AG04449 (cell line): Measurements from ENCODE around the gene ZMIZ1.

Experiments used
- CTCF ChIA-PET: fragments of 350-600 bp; formaldehyde crosslinking; extraction: SDS; loops from one replicate; lab custom pipeline; 2021; ENCODE audit warnings: antibody characterized with exemption; lab: Yijun Ruan, JAX
- POLR2A ChIA-PET: fragments of 400-600, 350-600 bp; formaldehyde crosslinking; extraction: SDS; loops from one replicate; lab custom pipeline; 2020; ENCODE audit warnings: antibody characterized with exemption, inconsistent platforms; lab: Yijun Ruan, JAX
- DNase-seq: peaks from one replicate; pipeline ENCODE4 v3.0.0-alpha.2; 2010; ENCODE audit warnings: low read depth, low spot score
- H3K4me3 ChIP-seq: 2 replicates; pipeline ENCODE4 v1.5.1; 2011; ENCODE audit warnings: low read depth, mild to moderate bottlenecking, control low read depth, low read length
- CTCF ChIP-seq: IDR thresholded peaks from one replicate; pipeline ENCODE4 v1.5.1; 2011; ENCODE audit warnings: mild to moderate bottlenecking, moderate library complexity, low read length, control low read depth, inconsistent platforms; ENCODE audit not compliant: insufficient read depth; ENCODE audit errors: missing control alignments

The ZMIZ1 gene

GRCh38 chr10:79259834-79260233 is 191.1 kb downstream of the ZMIZ1 start:
- ChIA-PET POLR2A (no interaction called here), CTCF (interaction anchor here (1.2 kb wide), 1 partner anchor 62 kb away, joined by 3 read pairs; no protein-coding TSS in a partner anchor)
- no peak for DNase-seq
- no peak for TF ChIP-seq CTCF
- H3K4me3 ChIP-seq = no peak overlapping the region

GRCh38 chr10:79260811-79261740 is 192.3 kb downstream of the ZMIZ1 start:
- POLR2A ChIA-PET = interaction anchor here (1.3 kb wide), 1 partner anchor 16 kb away, joined by 3 read pairs; no protein-coding TSS in a partner anchor
- CTCF ChIA-PET = interaction anchor here (0.7 kb wide), 1 partner anchor 1845 kb away, joined by 3 read pairs; no protein-coding TSS in a partner anchor
- no peak for DNase-seq
- no peak for TF ChIP-seq CTCF
- H3K4me3 ChIP-seq = no peak overlapping the region

GRCh38 chr10:79262131-79262530 is 193.4 kb downstream of the ZMIZ1 start:
- ChIA-PET CTCF (no interaction called here), POLR2A (interaction anchor here (1.3 kb wide), 1 partner anchor 17 kb away, joined by 3 read pairs; no protein-coding TSS in a partner anchor)
- H3K4me3 ChIP-seq = no peak overlapping the region
- TF ChIP-seq CTCF = no peak
- DNase-seq = no peak

- no peak for DNase-seq
- CTCF ChIA-PET = no interaction called here
- TF ChIP-seq CTCF = no peak
- POLR2A ChIA-PET = no interaction called here
- no peak overlapping the region for H3K4me3 ChIP-seq
Measured at GRCh38 chr10:79262959-79263746, 194.4 kb downstream of the ZMIZ1 start.

- CTCF ChIA-PET = interaction anchor here (1.0 kb wide), 2 partner anchors 8 to 20 kb away, joined by 3 read pairs; no protein-coding TSS in a partner anchor
- POLR2A ChIA-PET = interaction anchor here (0.5 kb wide), 1 partner anchor 181 kb away, joined by 3 read pairs; no protein-coding TSS in a partner anchor
- no peak overlapping the region for H3K4me3 ChIP-seq
- TF ChIP-seq CTCF = no peak
- DNase-seq = no peak
Measured at GRCh38 chr10:79263939-79264338, 195.2 kb downstream of the ZMIZ1 start.

GRCh38 chr10:79264942-79265341 is 196.2 kb downstream of the ZMIZ1 start:
- H3K4me3 ChIP-seq = no peak overlapping the region
- CTCF ChIA-PET = interaction anchor here (1.0 kb wide), 1 partner anchor 9 kb away, joined by 3 read pairs; no protein-coding TSS in a partner anchor
- TF ChIP-seq CTCF = no peak
- POLR2A ChIA-PET = no interaction called here
- no peak for DNase-seq
